Fibroblast of peridontal ligament (primary cell): ENCODE data around the gene ZSCAN9.

Source experiments
- DNase-seq: peaks from one replicate; pipeline ENCODE4 v3.0.0-alpha.2; 2010; ENCODE audit errors: extremely low read depth

The ZSCAN9 gene

GRCh38 chr6:28220257-28221133 is 4.6 kb upstream of the ZSCAN9 start:
- DNase-seq: no peak

- DNase-seq: no peak
Observed at GRCh38 chr6:28224131-28225055, 682 bp upstream of the ZSCAN9 start.

GRCh38 chr6:28226460-28226859 is 1.4 kb downstream of the ZSCAN9 start:
- DNase-seq: no peak

GRCh38 chr6:28232785-28233184 is 7.7 kb downstream of the ZSCAN9 start:
- no peak for DNase-seq

- DNase-seq: no peak
Observed at GRCh38 chr6:28235912-28236452, 10.9 kb downstream of the ZSCAN9 start.

- no peak for DNase-seq
Observed at GRCh38 chr6:28239636-28240035, 14.6 kb downstream of the ZSCAN9 start.

GRCh38 chr6:28240471-28240870 is 15.4 kb downstream of the ZSCAN9 start:
- DNase-seq: peak; percentile 26

- no peak for DNase-seq
Observed at GRCh38 chr6:28243946-28244345, 18.9 kb downstream of the ZSCAN9 start.

- DNase-seq: no peak
Observed at GRCh38 chr6:28245206-28245941, 20.3 kb downstream of the ZSCAN9 start.

- DNase-seq: peak; percentile 62
Observed at GRCh38 chr6:28248916-28249315, 23.8 kb downstream of the ZSCAN9 start.

GRCh38 chr6:28250747-28251146 is 25.7 kb downstream of the ZSCAN9 start:
- DNase-seq: no peak

- DNase-seq: no peak
Observed at GRCh38 chr6:28251661-28252008, 26.6 kb downstream of the ZSCAN9 start.

GRCh38 chr6:28252009-28252975 is 27.2 kb downstream of the ZSCAN9 start, which contains the start of gene ZKSCAN4:
Gene ZKSCAN4, minus strand, starts transcription at chr6:28252269. Its CDS starts 289 bp downstream, at chr6:28251980.
- DNase-seq: peak; percentile 96

- DNase-seq: no peak
Observed at GRCh38 chr6:28254121-28254519, 29.0 kb downstream of the ZSCAN9 start.

- no peak for DNase-seq
Observed at GRCh38 chr6:28257042-28257441, 32.0 kb downstream of the ZSCAN9 start.

- DNase-seq: peak; percentile 72
Observed at GRCh38 chr6:28258877-28259777, 34.1 kb downstream of the ZSCAN9 start, which contains the start of gene NKAPL. Gene NKAPL, plus strand, starts transcription at chr6:28259297. Its CDS starts 75 bp downstream, at chr6:28259372.

- peak; percentile 28 for DNase-seq
Observed at GRCh38 chr6:28263922-28264321, 38.8 kb downstream of the ZSCAN9 start.

GRCh38 chr6:28264834-28265401 is 39.8 kb downstream of the ZSCAN9 start:
- DNase-seq: no peak

GRCh38 chr6:28266563-28266961 is 41.5 kb downstream of the ZSCAN9 start:
- no peak for DNase-seq
